Suprapubic skin (tissue), 3 donors: ENCODE measurements around the gene GCNT1.

Experiments
- POLR2AphosphoS5 ChIP-seq, 3 donors: sonication (generic); formaldehyde crosslinking; IDR thresholded peaks; one replicate each; pipeline ENCODE4 v1.6.1; 2017; ENCODE audit warnings: antibody characterized with exemption in 3 of 3
- TF ChIP-seq, protein P1 (sequence below), 2 donors: fragments of 200-600 bp in 1 of 2; fragments of 450-650 bp in 1 of 2; sonication (generic) in 1 of 2; IDR thresholded peaks; one replicate each; pipeline ENCODE4 v1.5.1; 2016 to 2019; ENCODE audit warnings: antibody characterized with exemption in 2 of 2, mild to moderate bottlenecking in 1 of 2, moderate library complexity in 1 of 2

- TF ChIP-seq, protein P1, sequence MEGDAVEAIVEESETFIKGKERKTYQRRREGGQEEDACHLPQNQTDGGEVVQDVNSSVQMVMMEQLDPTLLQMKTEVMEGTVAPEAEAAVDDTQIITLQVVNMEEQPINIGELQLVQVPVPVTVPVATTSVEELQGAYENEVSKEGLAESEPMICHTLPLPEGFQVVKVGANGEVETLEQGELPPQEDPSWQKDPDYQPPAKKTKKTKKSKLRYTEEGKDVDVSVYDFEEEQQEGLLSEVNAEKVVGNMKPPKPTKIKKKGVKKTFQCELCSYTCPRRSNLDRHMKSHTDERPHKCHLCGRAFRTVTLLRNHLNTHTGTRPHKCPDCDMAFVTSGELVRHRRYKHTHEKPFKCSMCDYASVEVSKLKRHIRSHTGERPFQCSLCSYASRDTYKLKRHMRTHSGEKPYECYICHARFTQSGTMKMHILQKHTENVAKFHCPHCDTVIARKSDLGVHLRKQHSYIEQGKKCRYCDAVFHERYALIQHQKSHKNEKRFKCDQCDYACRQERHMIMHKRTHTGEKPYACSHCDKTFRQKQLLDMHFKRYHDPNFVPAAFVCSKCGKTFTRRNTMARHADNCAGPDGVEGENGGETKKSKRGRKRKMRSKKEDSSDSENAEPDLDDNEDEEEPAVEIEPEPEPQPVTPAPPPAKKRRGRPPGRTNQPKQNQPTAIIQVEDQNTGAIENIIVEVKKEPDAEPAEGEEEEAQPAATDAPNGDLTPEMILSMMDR (IDR thresholded peaks at IDR 0.05): no peak
- no peak for TF ChIP-seq POLR2AphosphoS5 (IDR thresholded peaks at IDR 0.05)
These were observed 7.3 kb downstream of the GCNT1 start for GRCh38 chr9:76466299-76466605.
